B cell (primary cell): ENCODE measurements around the gene BTNL8.

ENCODE experiments used
- EZH2 ChIP-seq: IDR thresholded peaks from 2 replicates; pipeline ENCODE4 v1.6.1; 2012; ENCODE audit warnings: borderline replicate concordance, low read depth, mild to moderate bottlenecking, moderate library complexity, low read length; ENCODE audit not compliant: insufficient read depth, poor library complexity, severe bottlenecking
- TF ChIP-seq, protein P1 (sequence below): fragments of 200-600 bp; IDR thresholded peaks from one replicate; pipeline ENCODE4 v1.8.0; 2022; ENCODE audit warnings: antibody characterized with exemption, mild to moderate bottlenecking

DNA sequence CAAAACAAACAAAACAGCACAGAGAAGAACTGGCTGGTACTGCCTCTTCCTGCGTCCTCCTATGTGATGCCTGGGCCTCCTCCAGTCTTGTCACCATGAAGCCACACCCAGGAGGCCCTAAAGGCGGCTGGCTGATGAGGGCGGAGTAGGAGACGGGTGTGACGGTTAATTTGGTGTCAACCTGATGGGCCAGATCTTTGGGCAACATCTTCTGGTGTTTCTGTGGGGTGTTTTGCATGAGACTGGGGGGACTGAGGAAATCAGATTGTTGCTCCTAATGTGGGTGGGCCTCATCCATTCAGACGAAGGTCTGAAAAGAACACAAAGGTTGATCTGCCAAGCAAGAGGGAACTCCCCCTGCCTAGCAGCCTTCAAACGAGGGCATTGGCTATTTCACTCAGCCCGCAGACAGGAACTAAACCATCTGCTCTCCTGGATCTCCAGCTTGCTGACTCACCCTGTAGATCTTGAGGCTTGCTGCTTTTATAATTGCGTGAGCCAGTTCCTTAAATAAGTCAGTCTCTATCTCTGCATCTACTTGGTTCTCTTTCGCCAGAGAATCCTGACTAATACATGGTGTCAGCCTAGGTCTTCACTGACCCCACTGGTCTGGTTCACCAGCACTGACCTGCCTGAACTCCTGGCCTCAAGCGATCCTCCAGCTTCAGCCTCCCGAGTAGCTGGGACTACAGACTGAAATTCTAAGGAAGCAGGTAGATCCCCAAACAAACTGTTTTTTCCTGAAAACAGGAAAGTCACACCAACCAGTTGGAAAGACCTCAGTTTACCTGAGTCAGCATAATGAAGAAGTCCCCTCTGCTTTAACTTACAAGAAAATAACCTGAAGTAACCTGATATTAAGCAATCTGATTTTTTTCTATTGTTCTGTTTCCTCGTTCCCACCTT is 25.1 kb upstream of the BTNL8 start:
- TF ChIP-seq, protein P1, sequence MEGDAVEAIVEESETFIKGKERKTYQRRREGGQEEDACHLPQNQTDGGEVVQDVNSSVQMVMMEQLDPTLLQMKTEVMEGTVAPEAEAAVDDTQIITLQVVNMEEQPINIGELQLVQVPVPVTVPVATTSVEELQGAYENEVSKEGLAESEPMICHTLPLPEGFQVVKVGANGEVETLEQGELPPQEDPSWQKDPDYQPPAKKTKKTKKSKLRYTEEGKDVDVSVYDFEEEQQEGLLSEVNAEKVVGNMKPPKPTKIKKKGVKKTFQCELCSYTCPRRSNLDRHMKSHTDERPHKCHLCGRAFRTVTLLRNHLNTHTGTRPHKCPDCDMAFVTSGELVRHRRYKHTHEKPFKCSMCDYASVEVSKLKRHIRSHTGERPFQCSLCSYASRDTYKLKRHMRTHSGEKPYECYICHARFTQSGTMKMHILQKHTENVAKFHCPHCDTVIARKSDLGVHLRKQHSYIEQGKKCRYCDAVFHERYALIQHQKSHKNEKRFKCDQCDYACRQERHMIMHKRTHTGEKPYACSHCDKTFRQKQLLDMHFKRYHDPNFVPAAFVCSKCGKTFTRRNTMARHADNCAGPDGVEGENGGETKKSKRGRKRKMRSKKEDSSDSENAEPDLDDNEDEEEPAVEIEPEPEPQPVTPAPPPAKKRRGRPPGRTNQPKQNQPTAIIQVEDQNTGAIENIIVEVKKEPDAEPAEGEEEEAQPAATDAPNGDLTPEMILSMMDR: no peak
- TF ChIP-seq EZH2: no peak
